Fibroblast of lung (primary cell): ENCODE results near the gene FBXL2.

Experiments
- EZH2 ChIP-seq: IDR thresholded peaks from 2 replicates; pipeline ENCODE4 v1.5.1; 2012; ENCODE audit warnings: low read length, control low read depth, mild to moderate bottlenecking; ENCODE audit errors: missing control alignments
- TF ChIP-seq, protein P1 (sequence below), 2 donors: IDR thresholded peaks in 1 of 2; conservative IDR thresholded peaks in 1 of 2; 1 replicate in 1 of 2; 2 replicates in 1 of 2; pipeline ENCODE4 v1.5.1; 2011 to 2012; ENCODE audit warnings: low read length in 2 of 2, control low read depth in 1 of 2, inconsistent platforms in 1 of 2, low read depth in 1 of 2, mild to moderate bottlenecking in 1 of 2

DNA sequence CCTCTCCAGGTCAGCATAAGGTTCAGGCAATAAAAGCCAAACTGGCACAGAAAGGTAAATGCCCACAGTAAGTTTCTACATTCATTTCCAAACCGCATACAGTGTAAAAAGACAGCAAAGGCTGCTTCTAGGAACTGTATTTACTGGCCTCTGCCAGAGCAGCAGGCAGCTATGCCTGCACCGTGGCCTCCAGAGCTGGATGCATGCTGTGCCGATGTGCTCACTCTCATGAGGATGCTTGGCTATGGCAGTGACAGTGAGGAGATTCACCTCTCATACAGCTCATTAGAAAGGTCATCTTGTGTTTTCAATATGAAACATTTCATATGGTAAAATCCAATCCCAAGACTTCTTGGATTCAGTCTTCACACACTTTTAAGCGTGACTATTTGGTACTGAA, 112.7 kb downstream of the FBXL2 start:
- TF ChIP-seq, protein P1, sequence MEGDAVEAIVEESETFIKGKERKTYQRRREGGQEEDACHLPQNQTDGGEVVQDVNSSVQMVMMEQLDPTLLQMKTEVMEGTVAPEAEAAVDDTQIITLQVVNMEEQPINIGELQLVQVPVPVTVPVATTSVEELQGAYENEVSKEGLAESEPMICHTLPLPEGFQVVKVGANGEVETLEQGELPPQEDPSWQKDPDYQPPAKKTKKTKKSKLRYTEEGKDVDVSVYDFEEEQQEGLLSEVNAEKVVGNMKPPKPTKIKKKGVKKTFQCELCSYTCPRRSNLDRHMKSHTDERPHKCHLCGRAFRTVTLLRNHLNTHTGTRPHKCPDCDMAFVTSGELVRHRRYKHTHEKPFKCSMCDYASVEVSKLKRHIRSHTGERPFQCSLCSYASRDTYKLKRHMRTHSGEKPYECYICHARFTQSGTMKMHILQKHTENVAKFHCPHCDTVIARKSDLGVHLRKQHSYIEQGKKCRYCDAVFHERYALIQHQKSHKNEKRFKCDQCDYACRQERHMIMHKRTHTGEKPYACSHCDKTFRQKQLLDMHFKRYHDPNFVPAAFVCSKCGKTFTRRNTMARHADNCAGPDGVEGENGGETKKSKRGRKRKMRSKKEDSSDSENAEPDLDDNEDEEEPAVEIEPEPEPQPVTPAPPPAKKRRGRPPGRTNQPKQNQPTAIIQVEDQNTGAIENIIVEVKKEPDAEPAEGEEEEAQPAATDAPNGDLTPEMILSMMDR (conservative IDR thresholded peaks at IDR 0.05 in 1 of 2, IDR thresholded peaks at IDR 0.05 in 1 of 2; ENCODE audit: low read depth in 1 of 2, low read length in 2 of 2), result no peak
- no peak for TF ChIP-seq EZH2
